ENCODE measurements around the gene MAPK7.

Gene MAPK7

GRCh38 chr17:19336938-19337711, 41.2 kb upstream of the MAPK7 start:
- H3K27me3 ChIP-seq (ENCODE audit: control insufficient read depth, insufficient read depth, low read length) = no peaks in the 10 kb centered on the region
- no peak overlapping the region for H3K4me3 ChIP-seq (ENCODE audit: low read depth, low read length)
- peaks cover 15% of the 10 kb centered on the region for H3K4me1 ChIP-seq (ENCODE audit: control insufficient read depth, insufficient read depth, low read length)
- no peaks in the 10 kb centered on the region for H3K9me3 ChIP-seq (ENCODE audit: control insufficient read depth, insufficient read depth, low read length)
- no peak overlapping the region for H3K9ac ChIP-seq (ENCODE audit: low read depth, low read length)
- peaks cover 11% of the 10 kb centered on the region for H3K36me3 ChIP-seq (ENCODE audit: control insufficient read depth, insufficient read depth, low read length)

- H3K36me3 ChIP-seq (ENCODE audit: control insufficient read depth, insufficient read depth, low read length) = peaks cover 9% of the 10 kb centered on the region
- H3K4me3 ChIP-seq (ENCODE audit: low read depth, low read length) = no peak overlapping the region
- H3K9me3 ChIP-seq (ENCODE audit: control insufficient read depth, insufficient read depth, low read length) = no peaks in the 10 kb centered on the region
- H3K4me1 ChIP-seq (ENCODE audit: control insufficient read depth, insufficient read depth, low read length) = peaks cover 15% of the 10 kb centered on the region
- no peaks in the 10 kb centered on the region for H3K27me3 ChIP-seq (ENCODE audit: control insufficient read depth, insufficient read depth, low read length)
- H3K9ac ChIP-seq (ENCODE audit: low read depth, low read length) = no peak overlapping the region
These were observed 40.6 kb upstream of the MAPK7 start for GRCh38 chr17:19337712-19338023.

GRCh38 chr17:19338031-19338990, 40.0 kb upstream of the MAPK7 start:
- H3K4me1 ChIP-seq (ENCODE audit: control insufficient read depth, insufficient read depth, low read length) = peaks cover 15% of the 10 kb centered on the region
- H3K9me3 ChIP-seq (ENCODE audit: control insufficient read depth, insufficient read depth, low read length) = no peaks in the 10 kb centered on the region
- H3K9ac ChIP-seq (ENCODE audit: low read depth, low read length) = no peak overlapping the region
- H3K27me3 ChIP-seq (ENCODE audit: control insufficient read depth, insufficient read depth, low read length) = no peaks in the 10 kb centered on the region
- H3K4me3 ChIP-seq (ENCODE audit: low read depth, low read length) = no peak overlapping the region
- H3K36me3 ChIP-seq (ENCODE audit: control insufficient read depth, insufficient read depth, low read length) = peaks cover 12% of the 10 kb centered on the region

- H3K27me3 ChIP-seq (ENCODE audit: control insufficient read depth, insufficient read depth, low read length) = no peaks in the 10 kb centered on the region
- H3K4me1 ChIP-seq (ENCODE audit: control insufficient read depth, insufficient read depth, low read length) = peaks cover 12% of the 10 kb centered on the region
- H3K9me3 ChIP-seq (ENCODE audit: control insufficient read depth, insufficient read depth, low read length) = no peaks in the 10 kb centered on the region
- peaks cover 7% of the 10 kb centered on the region for H3K36me3 ChIP-seq (ENCODE audit: control insufficient read depth, insufficient read depth, low read length)
- no peak overlapping the region for H3K4me3 ChIP-seq (ENCODE audit: low read depth, low read length)
- no peak overlapping the region for H3K9ac ChIP-seq (ENCODE audit: low read depth, low read length)
These were observed 38.9 kb upstream of the MAPK7 start for GRCh38 chr17:19339341-19339815.

- Histone ChIP-seq H3K4me3 (ENCODE audit: low read depth, low read length) (no peak overlapping the region), H3K36me3 (ENCODE audit: control insufficient read depth, insufficient read depth, low read length) (peaks cover 13% of the 10 kb centered on the region), H3K27me3 (ENCODE audit: control insufficient read depth, insufficient read depth, low read length) (no peaks in the 10 kb centered on the region), H3K4me1 (ENCODE audit: control insufficient read depth, insufficient read depth, low read length) (peaks cover 12% of the 10 kb centered on the region), H3K9me3 (ENCODE audit: control insufficient read depth, insufficient read depth, low read length) (no peaks in the 10 kb centered on the region), H3K9ac (ENCODE audit: low read depth, low read length) (no peak overlapping the region)
These were observed 37.1 kb upstream of the MAPK7 start for GRCh38 chr17:19341211-19341631.

GRCh38 chr17:19341641-19342610, 36.4 kb upstream of the MAPK7 start:
- peaks cover 12% of the 10 kb centered on the region for H3K4me1 ChIP-seq (ENCODE audit: control insufficient read depth, insufficient read depth, low read length)
- H3K27me3 ChIP-seq (ENCODE audit: control insufficient read depth, insufficient read depth, low read length) = no peaks in the 10 kb centered on the region
- peaks cover 14% of the 10 kb centered on the region for H3K36me3 ChIP-seq (ENCODE audit: control insufficient read depth, insufficient read depth, low read length)
- no peak overlapping the region for H3K9ac ChIP-seq (ENCODE audit: low read depth, low read length)
- H3K4me3 ChIP-seq (ENCODE audit: low read depth, low read length) = no peak overlapping the region
- H3K9me3 ChIP-seq (ENCODE audit: control insufficient read depth, insufficient read depth, low read length) = no peaks in the 10 kb centered on the region

GRCh38 chr17:19342611-19343255, 35.6 kb upstream of the MAPK7 start:
- H3K9me3 ChIP-seq (ENCODE audit: control insufficient read depth, insufficient read depth, low read length) = no peaks in the 10 kb centered on the region
- no peak overlapping the region for H3K4me3 ChIP-seq (ENCODE audit: low read depth, low read length)
- H3K4me1 ChIP-seq (ENCODE audit: control insufficient read depth, insufficient read depth, low read length) = peaks cover 10% of the 10 kb centered on the region
- H3K36me3 ChIP-seq (ENCODE audit: control insufficient read depth, insufficient read depth, low read length) = peaks cover 20% of the 10 kb centered on the region
- H3K27me3 ChIP-seq (ENCODE audit: control insufficient read depth, insufficient read depth, low read length) = no peaks in the 10 kb centered on the region
- no peak overlapping the region for H3K9ac ChIP-seq (ENCODE audit: low read depth, low read length)

GRCh38 chr17:19343256-19343630, 35.1 kb upstream of the MAPK7 start:
- peaks cover 8% of the 10 kb centered on the region for H3K4me1 ChIP-seq (ENCODE audit: control insufficient read depth, insufficient read depth, low read length)
- H3K27me3 ChIP-seq (ENCODE audit: control insufficient read depth, insufficient read depth, low read length) = no peaks in the 10 kb centered on the region
- no peak overlapping the region for H3K9ac ChIP-seq (ENCODE audit: low read depth, low read length)
- no peak overlapping the region for H3K4me3 ChIP-seq (ENCODE audit: low read depth, low read length)
- H3K36me3 ChIP-seq (ENCODE audit: control insufficient read depth, insufficient read depth, low read length) = peaks cover 20% of the 10 kb centered on the region
- no peaks in the 10 kb centered on the region for H3K9me3 ChIP-seq (ENCODE audit: control insufficient read depth, insufficient read depth, low read length)

- Histone ChIP-seq H3K9ac (ENCODE audit: low read depth, low read length) (no peak overlapping the region), H3K9me3 (ENCODE audit: control insufficient read depth, insufficient read depth, low read length) (no peaks in the 10 kb centered on the region), H3K4me1 (ENCODE audit: control insufficient read depth, insufficient read depth, low read length) (peaks cover 7% of the 10 kb centered on the region), H3K4me3 (ENCODE audit: low read depth, low read length) (no peak overlapping the region), H3K27me3 (ENCODE audit: control insufficient read depth, insufficient read depth, low read length) (no peaks in the 10 kb centered on the region), H3K36me3 (ENCODE audit: control insufficient read depth, insufficient read depth, low read length) (peaks cover 20% of the 10 kb centered on the region)
These were observed 34.6 kb upstream of the MAPK7 start for GRCh38 chr17:19343671-19344151.

- H3K9me3 ChIP-seq (ENCODE audit: control insufficient read depth, insufficient read depth, low read length) = no peaks in the 10 kb centered on the region
- peaks cover 2% of the 10 kb centered on the region for H3K4me1 ChIP-seq (ENCODE audit: control insufficient read depth, insufficient read depth, low read length)
- no peak overlapping the region for H3K4me3 ChIP-seq (ENCODE audit: low read depth, low read length)
- no peak overlapping the region for H3K9ac ChIP-seq (ENCODE audit: low read depth, low read length)
- H3K36me3 ChIP-seq (ENCODE audit: control insufficient read depth, insufficient read depth, low read length) = peaks cover 20% of the 10 kb centered on the region
- no peaks in the 10 kb centered on the region for H3K27me3 ChIP-seq (ENCODE audit: control insufficient read depth, insufficient read depth, low read length)
These were observed 33.8 kb upstream of the MAPK7 start for GRCh38 chr17:19344311-19345066.

Data from iPS-15b (cell line).